GM23338 (cell line): ENCODE data around the gene NUP50. TPM values are rescaled to one million over a fixed set of nuclear protein-coding genes. Genes with fewer than 3 reads are reported as not detected.

ENCODE experiments used
- ATAC-seq: fragments of 200-7000 bp; cut with Tn5 transposase; 3 replicates; pipeline ENCODE4 v1.9.1; 2020
- DNase-seq: peaks from one replicate; pipeline ENCODE4 v3.0.0-alpha.2; 2015; ENCODE audit warnings: low spot score
- H2AFZ ChIP-seq: fragments of 200-600 bp; sonication (generic); 2 replicates; pipeline ENCODE4 v1.8.0; 2016; ENCODE audit warnings: antibody characterized with exemption, mild to moderate bottlenecking, moderate library complexity
- H3F3A ChIP-seq: fragments of 200-600 bp; sonication (generic); replicated peaks from 2 replicates; pipeline ENCODE4 v1.8.0; 2017; ENCODE audit warnings: antibody characterized with exemption, mixed run types, low read depth
- H3K27ac ChIP-seq: fragments of 200-600 bp; sonication (generic); 2 replicates; pipeline ENCODE4 v1.6.1; 2016; ENCODE audit warnings: low read depth
- H3K27me3 ChIP-seq: fragments of 200-600 bp; sonication (generic); 2 replicates; pipeline ENCODE4 v1.8.0; 2016; ENCODE audit warnings: mild to moderate bottlenecking, mixed run types, moderate library complexity; ENCODE audit not compliant: insufficient read depth
- H3K36me3 ChIP-seq: fragments of 200-600 bp; sonication (generic); 2 replicates; pipeline ENCODE4 v1.8.0; 2016; ENCODE audit warnings: mild to moderate bottlenecking; ENCODE audit not compliant: insufficient read depth
- H3K4me1 ChIP-seq: fragments of 200-600 bp; sonication (generic); 2 replicates; pipeline ENCODE4 v1.8.0; 2016; ENCODE audit warnings: mild to moderate bottlenecking, moderate library complexity; ENCODE audit not compliant: insufficient read depth
- H3K4me2 ChIP-seq: fragments of 200-600 bp; sonication (generic); 2 replicates; pipeline ENCODE4 v1.7.1; 2017; ENCODE audit warnings: mixed run types
- H3K4me3 ChIP-seq: fragments of 200-600 bp; sonication (generic); 2 replicates; pipeline ENCODE4 v1.6.1; 2016; ENCODE audit warnings: mixed run types
- H3K79me2 ChIP-seq: fragments of 200-600 bp; sonication (generic); replicated peaks from 2 replicates; pipeline ENCODE4 v1.8.0; 2017; ENCODE audit warnings: mild to moderate bottlenecking; ENCODE audit not compliant: insufficient read depth
- H3K9me2 ChIP-seq: fragments of 200-600 bp; sonication (generic); 2 replicates; pipeline ENCODE4 v1.8.0; 2017; ENCODE audit not compliant: insufficient read depth
- H4K20me1 ChIP-seq: fragments of 200-600 bp; sonication (generic); replicated peaks from 2 replicates; pipeline ENCODE4 v1.8.0; 2017; ENCODE audit warnings: mild to moderate bottlenecking; ENCODE audit not compliant: insufficient read depth
- H3K27ac Mint-ChIP-seq: 2 replicates; pipeline ENCODE4 v1.8.0; 2020; ENCODE audit warnings: inconsistent platforms, mild to moderate bottlenecking, moderate library complexity, mixed read lengths
- H3K27me3 Mint-ChIP-seq: 3 replicates; pipeline ENCODE4 v1.8.0; 2022; ENCODE audit warnings: low read depth, mild to moderate bottlenecking, moderate library complexity, mixed read lengths, inconsistent platforms; ENCODE audit not compliant: insufficient read depth, poor library complexity
- H3K36me3 Mint-ChIP-seq: 3 replicates; pipeline ENCODE4 v1.8.0; 2021; ENCODE audit warnings: low read depth, mild to moderate bottlenecking, inconsistent platforms, moderate library complexity, mixed read lengths
- H3K4me1 Mint-ChIP-seq: 3 replicates; pipeline ENCODE4 v1.8.0; 2020; ENCODE audit warnings: mild to moderate bottlenecking, inconsistent platforms, mixed read lengths
- H3K4me3 Mint-ChIP-seq: 3 replicates; pipeline ENCODE4 v1.8.0; 2021; ENCODE audit warnings: moderate library complexity, mild to moderate bottlenecking, inconsistent platforms, mixed read lengths
- H3K9me3 Mint-ChIP-seq: 3 replicates; pipeline ENCODE4 v1.8.0; 2020; ENCODE audit warnings: moderate library complexity, mild to moderate bottlenecking, inconsistent platforms, mixed read lengths
- CREB1 ChIP-seq: fragments of 250-450 bp; sonication (Bioruptor Pico); IDR thresholded peaks from 2 replicates; pipeline ENCODE4 v1.5.0; 2020; ENCODE audit warnings: low read depth, mild to moderate bottlenecking, moderate library complexity
- EZH2 ChIP-seq: fragments of 200-600 bp; sonication (generic); IDR thresholded peaks from one replicate; pipeline ENCODE4 v1.8.0; 2017; ENCODE audit warnings: antibody characterized with exemption, mild to moderate bottlenecking, low read depth; ENCODE audit not compliant: unreplicated experiment
- EZH2phosphoT487 ChIP-seq: fragments of 200-600 bp; sonication (generic); IDR thresholded peaks from one replicate; pipeline ENCODE4 v1.8.1; 2018; ENCODE audit warnings: antibody characterized with exemption; ENCODE audit not compliant: unreplicated experiment
- JUNB ChIP-seq: IDR thresholded peaks from one replicate; pipeline ENCODE4 v1.6.1; 2016; ENCODE audit warnings: antibody characterized with exemption; ENCODE audit not compliant: unreplicated experiment
- NANOG ChIP-seq: IDR thresholded peaks from 2 replicates; pipeline ENCODE4 v1.6.1; 2016; ENCODE audit warnings: antibody characterized with exemption, borderline replicate concordance
- POLR2AphosphoS5 ChIP-seq: IDR thresholded peaks from 2 replicates; pipeline ENCODE4 v1.6.1; 2016; ENCODE audit warnings: antibody characterized with exemption, low read depth
- REST ChIP-seq: IDR thresholded peaks from one replicate; pipeline ENCODE4 v1.6.1; 2018; ENCODE audit warnings: antibody characterized with exemption; ENCODE audit not compliant: unreplicated experiment
- STAT1 ChIP-seq: IDR thresholded peaks from one replicate; pipeline ENCODE4 v1.6.1; 2016; ENCODE audit warnings: antibody characterized with exemption; ENCODE audit not compliant: unreplicated experiment
- ZNF114 ChIP-seq: fragments of 250-450 bp; sonication (Bioruptor Pico); IDR thresholded peaks from 2 replicates; pipeline ENCODE4 v1.5.0; 2020; ENCODE audit warnings: mild to moderate bottlenecking, moderate library complexity
- ZNF331 ChIP-seq: fragments of 250-450 bp; sonication (Bioruptor Pico); IDR thresholded peaks from 2 replicates; pipeline ENCODE4 v1.5.0; 2020; ENCODE audit warnings: low read depth, mild to moderate bottlenecking, moderate library complexity
- polyA plus RNA-seq: library from polyadenylated mRNA; unstranded; fragments of >200 nt; fragmentation: Nextera tagmentation; extraction: Ambion mirVana; gene quantifications from 2 replicates; pipeline ENCODE4 v1.2.1, GENCODE V29; 2016
- total RNA-seq: library from RNA; depleted of rRNA; stranded (reverse); fragments of >200 nt; shearing (Covaris generic); gene quantifications from 2 replicates; pipeline ENCODE4 v1.2.3, GENCODE V29; 2014
- TF ChIP-seq, protein P1 (sequence below): fragments of 250-450 bp; sonication (Bioruptor Pico); IDR thresholded peaks from 2 replicates; pipeline ENCODE4 v1.5.0; 2020; ENCODE audit warnings: mild to moderate bottlenecking, moderate library complexity
- TF ChIP-seq, protein P2 (sequence below), 2 experiments: fragments of 200-600 bp in 1 of 2; sonication (generic) in 1 of 2; conservative IDR thresholded peaks; 2 replicates each; pipeline versions ENCODE4 v1.5.1 to v1.6.1; 2016 to 2017; ENCODE audit warnings: antibody characterized with exemption in 2 of 2, low read depth in 2 of 2, mild to moderate bottlenecking in 2 of 2, moderate library complexity in 1 of 2

The NUP50 gene
- total and polyA plus RNA-seq, 2 experiments from 2014 or later, result 45.9 to 96.6 TPM

GRCh38 chr22:45233386-45233785 is 69.7 kb downstream of the NUP50 start:
- no peak overlapping the region for H3K4me3 ChIP-seq
- H3K9me2 ChIP-seq, result no peaks in the 10 kb centered on the region
- no peaks in the 10 kb centered on the region for H3K27me3 ChIP-seq
- H3K4me2 ChIP-seq, result no peak overlapping the region
- peaks cover 9% of the 10 kb centered on the region; the same call in 1 of the 2 replicates for H4K20me1 ChIP-seq
- no peak for DNase-seq
- H3K4me3 Mint-ChIP-seq, result no peak overlapping the region
- no peaks in the 10 kb centered on the region; the same call in 1 of the 3 replicates for H3K36me3 Mint-ChIP-seq
- H3K9me3 Mint-ChIP-seq, result no peaks in the 10 kb centered on the region
- peaks cover 8% of the 10 kb centered on the region; the same call in 2 of the 3 replicates for H3K4me1 Mint-ChIP-seq
- no peaks in the 10 kb centered on the region for H3K36me3 ChIP-seq
- H3K27me3 Mint-ChIP-seq, result peaks cover 20% of the 10 kb centered on the region
- no peak for TF ChIP-seq JUNB
- no peak for TF ChIP-seq ZNF114 (CRISPR knock-in tag)
- TF ChIP-seq POLR2AphosphoS5, result no peak
- TF ChIP-seq NANOG, result no peak
- no peak for TF ChIP-seq STAT1
- TF ChIP-seq REST, result no peak
- no peak for TF ChIP-seq CREB1 (CRISPR knock-in tag)
- TF ChIP-seq, protein P1, sequence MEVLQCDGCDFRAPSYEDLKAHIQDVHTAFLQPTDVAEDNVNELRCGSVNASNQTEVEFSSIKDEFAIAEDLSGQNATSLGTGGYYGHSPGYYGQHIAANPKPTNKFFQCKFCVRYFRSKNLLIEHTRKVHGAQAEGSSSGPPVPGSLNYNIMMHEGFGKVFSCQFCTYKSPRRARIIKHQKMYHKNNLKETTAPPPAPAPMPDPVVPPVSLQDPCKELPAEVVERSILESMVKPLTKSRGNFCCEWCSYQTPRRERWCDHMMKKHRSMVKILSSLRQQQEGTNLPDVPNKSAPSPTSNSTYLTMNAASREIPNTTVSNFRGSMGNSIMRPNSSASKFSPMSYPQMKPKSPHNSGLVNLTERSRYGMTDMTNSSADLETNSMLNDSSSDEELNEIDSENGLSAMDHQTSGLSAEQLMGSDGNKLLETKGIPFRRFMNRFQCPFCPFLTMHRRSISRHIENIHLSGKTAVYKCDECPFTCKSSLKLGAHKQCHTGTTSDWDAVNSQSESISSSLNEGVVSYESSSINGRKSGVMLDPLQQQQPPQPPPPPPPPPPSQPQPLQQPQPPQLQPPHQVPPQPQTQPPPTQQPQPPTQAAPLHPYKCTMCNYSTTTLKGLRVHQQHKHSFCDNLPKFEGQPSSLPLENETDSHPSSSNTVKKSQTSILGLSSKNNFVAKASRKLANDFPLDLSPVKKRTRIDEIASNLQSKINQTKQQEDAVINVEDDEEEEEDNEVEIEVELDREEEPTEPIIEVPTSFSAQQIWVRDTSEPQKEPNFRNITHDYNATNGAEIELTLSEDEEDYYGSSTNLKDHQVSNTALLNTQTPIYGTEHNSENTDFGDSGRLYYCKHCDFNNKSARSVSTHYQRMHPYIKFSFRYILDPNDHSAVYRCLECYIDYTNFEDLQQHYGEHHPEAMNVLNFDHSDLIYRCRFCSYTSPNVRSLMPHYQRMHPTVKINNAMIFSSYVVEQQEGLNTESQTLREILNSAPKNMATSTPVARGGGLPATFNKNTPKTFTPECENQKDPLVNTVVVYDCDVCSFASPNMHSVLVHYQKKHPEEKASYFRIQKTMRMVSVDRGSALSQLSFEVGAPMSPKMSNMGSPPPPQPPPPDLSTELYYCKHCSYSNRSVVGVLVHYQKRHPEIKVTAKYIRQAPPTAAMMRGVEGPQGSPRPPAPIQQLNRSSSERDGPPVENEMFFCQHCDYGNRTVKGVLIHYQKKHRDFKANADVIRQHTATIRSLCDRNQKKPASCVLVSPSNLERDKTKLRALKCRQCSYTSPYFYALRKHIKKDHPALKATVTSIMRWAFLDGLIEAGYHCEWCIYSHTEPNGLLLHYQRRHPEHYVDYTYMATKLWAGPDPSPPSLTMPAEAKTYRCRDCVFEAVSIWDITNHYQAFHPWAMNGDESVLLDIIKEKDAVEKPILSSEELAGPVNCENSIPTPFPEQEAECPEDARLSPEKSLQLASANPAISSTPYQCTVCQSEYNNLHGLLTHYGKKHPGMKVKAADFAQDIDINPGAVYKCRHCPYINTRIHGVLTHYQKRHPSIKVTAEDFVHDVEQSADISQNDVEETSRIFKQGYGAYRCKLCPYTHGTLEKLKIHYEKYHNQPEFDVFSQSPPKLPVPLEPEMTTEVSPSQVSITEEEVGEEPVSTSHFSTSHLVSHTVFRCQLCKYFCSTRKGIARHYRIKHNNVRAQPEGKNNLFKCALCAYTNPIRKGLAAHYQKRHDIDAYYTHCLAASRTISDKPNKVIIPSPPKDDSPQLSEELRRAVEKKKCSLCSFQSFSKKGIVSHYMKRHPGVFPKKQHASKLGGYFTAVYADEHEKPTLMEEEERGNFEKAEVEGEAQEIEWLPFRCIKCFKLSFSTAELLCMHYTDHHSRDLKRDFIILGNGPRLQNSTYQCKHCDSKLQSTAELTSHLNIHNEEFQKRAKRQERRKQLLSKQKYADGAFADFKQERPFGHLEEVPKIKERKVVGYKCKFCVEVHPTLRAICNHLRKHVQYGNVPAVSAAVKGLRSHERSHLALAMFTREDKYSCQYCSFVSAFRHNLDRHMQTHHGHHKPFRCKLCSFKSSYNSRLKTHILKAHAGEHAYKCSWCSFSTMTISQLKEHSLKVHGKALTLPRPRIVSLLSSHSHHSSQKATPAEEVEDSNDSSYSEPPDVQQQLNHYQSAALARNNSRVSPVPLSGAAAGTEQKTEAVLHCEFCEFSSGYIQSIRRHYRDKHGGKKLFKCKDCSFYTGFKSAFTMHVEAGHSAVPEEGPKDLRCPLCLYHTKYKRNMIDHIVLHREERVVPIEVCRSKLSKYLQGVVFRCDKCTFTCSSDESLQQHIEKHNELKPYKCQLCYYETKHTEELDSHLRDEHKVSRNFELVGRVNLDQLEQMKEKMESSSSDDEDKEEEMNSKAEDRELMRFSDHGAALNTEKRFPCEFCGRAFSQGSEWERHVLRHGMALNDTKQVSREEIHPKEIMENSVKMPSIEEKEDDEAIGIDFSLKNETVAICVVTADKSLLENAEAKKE (CRISPR knock-in tag), result no peak
- TF ChIP-seq EZH2, result no peak
- no peak for TF ChIP-seq EZH2phosphoT487
- TF ChIP-seq, protein P2, sequence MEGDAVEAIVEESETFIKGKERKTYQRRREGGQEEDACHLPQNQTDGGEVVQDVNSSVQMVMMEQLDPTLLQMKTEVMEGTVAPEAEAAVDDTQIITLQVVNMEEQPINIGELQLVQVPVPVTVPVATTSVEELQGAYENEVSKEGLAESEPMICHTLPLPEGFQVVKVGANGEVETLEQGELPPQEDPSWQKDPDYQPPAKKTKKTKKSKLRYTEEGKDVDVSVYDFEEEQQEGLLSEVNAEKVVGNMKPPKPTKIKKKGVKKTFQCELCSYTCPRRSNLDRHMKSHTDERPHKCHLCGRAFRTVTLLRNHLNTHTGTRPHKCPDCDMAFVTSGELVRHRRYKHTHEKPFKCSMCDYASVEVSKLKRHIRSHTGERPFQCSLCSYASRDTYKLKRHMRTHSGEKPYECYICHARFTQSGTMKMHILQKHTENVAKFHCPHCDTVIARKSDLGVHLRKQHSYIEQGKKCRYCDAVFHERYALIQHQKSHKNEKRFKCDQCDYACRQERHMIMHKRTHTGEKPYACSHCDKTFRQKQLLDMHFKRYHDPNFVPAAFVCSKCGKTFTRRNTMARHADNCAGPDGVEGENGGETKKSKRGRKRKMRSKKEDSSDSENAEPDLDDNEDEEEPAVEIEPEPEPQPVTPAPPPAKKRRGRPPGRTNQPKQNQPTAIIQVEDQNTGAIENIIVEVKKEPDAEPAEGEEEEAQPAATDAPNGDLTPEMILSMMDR (conservative IDR thresholded peaks at IDR 0.05; ENCODE audit: low read depth in 2 of 2), result no peak
- no peak for TF ChIP-seq ZNF331 (CRISPR knock-in tag)
- no peaks in the 10 kb centered on the region for H3F3A ChIP-seq
- ATAC-seq, result no peak
- H3K27ac Mint-ChIP-seq, result no peak overlapping the region
- H3K27ac ChIP-seq, result no peak overlapping the region
- no peak overlapping the region for H2AFZ ChIP-seq
- H3K4me1 ChIP-seq, result no peaks in the 10 kb centered on the region
- peaks cover 33% of the 10 kb centered on the region for H3K79me2 ChIP-seq
